GM15510 (cell line): ENCODE results near the gene RUBCNL.

Experiments used
- POLR2A ChIP-seq: IDR thresholded peaks from 3 replicates; pipeline ENCODE4 v1.6.1; 2011; ENCODE audit warnings: borderline replicate concordance; ENCODE audit not compliant: insufficient read length; ENCODE audit errors: extremely low read depth

RUBCNL gene, protein sequence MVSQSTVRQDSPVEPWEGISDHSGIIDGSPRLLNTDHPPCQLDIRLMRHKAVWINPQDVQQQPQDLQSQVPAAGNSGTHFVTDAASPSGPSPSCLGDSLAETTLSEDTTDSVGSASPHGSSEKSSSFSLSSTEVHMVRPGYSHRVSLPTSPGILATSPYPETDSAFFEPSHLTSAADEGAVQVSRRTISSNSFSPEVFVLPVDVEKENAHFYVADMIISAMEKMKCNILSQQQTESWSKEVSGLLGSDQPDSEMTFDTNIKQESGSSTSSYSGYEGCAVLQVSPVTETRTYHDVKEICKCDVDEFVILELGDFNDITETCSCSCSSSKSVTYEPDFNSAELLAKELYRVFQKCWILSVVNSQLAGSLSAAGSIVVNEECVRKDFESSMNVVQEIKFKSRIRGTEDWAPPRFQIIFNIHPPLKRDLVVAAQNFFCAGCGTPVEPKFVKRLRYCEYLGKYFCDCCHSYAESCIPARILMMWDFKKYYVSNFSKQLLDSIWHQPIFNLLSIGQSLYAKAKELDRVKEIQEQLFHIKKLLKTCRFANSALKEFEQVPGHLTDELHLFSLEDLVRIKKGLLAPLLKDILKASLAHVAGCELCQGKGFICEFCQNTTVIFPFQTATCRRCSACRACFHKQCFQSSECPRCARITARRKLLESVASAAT

DNA sequence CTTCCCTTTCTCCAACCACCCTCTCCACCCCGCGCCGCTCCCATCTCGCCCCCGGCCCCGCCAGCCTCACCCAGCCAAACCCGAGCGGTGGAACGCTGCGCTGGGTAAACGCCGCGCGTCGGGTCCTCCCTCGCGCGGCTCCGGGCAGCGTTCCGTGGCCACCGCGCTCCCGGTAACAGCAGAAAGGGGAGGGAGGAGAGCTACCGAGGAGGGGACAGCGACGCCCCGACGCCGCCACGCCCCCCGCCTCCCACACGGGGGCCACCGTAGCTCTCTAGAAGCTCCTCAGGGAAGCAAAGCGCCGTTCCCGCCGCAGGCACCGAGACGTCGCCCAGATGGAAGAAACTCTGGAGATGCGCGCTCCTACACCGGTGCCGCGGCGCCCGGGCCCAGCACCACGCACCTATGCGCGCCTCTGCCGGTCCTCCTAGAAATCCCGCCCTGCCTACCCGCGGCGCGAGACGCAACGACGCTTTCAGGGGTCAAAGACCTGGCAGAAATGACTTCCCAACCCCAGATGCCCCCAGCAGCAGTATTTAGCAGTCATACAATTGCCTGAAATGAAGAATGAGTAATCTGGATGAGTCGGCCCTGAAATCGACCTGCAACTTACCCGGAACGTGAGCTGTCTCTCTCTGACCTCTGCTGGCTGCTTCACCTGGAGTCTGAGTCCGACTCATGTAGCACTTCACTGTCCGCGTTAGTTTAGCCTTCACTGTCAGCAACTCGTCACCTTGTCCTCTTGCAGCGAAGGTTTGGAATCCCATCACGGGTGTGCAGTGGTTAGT lies at the start of gene RUBCNL:
TSS of gene RUBCNL (minus strand) at position 189 of the 788 bp plus-strand sequence. CDS start 14,777 bp downstream, outside the sequence.
- peak; percentile 56 for TF ChIP-seq POLR2A

DNA sequence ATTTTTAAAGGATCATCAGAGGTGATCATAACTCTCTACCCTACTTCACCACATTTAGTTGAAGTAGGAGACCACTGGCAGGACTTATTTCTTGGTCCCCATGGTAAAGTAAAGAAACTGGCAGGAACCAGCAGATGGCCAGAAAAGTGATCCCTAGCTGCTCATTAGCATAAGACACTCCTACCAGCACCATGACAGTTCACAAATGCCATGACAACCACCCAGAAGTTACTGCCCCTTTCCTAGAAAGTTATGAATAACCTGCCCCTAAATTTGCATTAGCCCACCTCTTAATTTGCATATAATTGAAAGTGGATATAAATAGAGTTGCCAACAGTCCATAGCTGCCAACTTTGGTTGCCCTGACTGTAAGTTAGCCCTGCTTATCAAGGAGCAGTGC lies 18.4 kb upstream of the RUBCNL start:
- no peak for TF ChIP-seq POLR2A

DNA sequence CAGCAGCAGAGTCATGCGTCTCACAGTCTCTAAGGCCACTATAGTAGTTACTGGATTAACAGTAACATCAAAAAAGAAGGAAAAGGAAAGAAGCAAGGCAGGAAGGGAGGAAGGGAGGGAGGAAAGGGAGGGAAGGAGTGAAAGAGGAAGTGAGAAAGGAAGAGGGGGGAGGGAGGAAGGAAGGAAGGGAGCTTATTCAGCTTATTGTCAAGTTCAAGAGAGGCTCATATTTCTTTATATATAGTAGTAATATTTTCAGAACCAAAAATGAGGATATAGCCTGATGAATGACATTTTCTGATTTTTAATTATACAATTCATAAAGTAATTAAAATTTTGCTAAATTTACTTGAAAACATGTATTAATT lies 17.7 kb upstream of the RUBCNL start:
- TF ChIP-seq POLR2A, result no peak

DNA sequence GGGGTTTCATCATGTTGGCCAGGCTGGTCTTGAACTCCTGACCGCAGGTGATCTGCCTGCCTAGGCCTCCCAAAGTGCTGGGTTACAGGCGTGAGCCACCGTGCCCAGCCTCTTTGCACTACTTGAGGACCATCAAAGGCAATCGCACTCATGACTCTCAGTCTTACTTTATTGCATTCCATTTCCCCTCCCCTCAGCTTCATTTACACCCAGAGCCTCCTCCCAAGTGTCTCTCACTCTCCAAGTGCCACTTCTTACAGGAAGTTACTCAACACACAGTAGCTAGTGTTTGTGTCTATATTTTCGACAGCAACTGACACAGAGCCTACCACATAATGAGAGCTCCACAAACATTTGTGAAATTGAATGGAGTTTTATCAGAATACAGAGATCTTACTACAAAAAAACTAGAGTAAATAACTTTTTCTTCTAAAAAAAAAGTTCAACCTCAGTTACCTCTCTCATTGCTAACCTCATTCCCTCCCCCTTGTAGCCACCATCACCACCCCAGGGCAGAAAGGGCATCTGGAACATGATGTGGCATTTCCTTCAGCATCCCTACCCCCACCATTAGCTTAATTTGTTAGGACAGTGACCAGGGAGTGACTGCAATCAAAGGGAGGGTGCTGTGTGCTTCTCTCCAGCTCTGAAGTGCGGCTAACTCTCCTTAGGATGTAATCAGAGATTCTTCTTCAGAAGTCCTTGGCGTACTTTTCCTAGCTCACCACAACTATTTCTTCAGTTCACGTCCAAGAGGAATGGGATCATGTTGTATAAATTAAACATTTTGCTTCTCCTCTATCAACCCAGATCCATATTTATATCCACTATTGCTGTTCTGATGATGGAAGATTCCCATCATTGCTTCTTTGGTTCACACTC lies 17.0 kb upstream of the RUBCNL start:
- TF ChIP-seq POLR2A, result no peak

- no peak for TF ChIP-seq POLR2A
These were observed 15.1 kb upstream of the RUBCNL start for GRCh38 chr13:46402178-46402577.

GRCh38 chr13:46401432-46401831 lies 14.4 kb upstream of the RUBCNL start:
- TF ChIP-seq POLR2A, result no peak

GRCh38 chr13:46396341-46396740 lies 9.3 kb upstream of the RUBCNL start:
- no peak for TF ChIP-seq POLR2A

DNA sequence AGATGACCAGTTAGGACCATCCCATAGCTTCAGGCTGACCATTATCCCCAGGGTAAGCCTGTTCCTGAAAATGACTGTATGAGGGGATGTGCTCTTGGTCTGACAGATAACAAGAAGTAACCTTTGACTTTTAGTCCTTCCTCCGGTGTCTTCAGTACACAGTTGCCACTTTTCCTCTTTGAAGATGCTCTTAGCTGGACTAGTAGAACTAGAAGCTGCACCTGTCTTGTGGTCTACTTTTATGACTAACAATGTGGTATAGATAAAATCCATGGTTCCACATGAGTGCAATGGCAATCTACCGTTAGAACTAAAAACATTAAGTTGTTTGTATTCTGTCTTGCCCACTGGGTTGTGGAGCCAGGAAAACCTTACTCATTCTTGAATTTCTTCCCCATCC lies 5.9 kb upstream of the RUBCNL start:
- no peak for TF ChIP-seq POLR2A

GRCh38 chr13:46389457-46390451 lies 2.7 kb upstream of the RUBCNL start:
- TF ChIP-seq POLR2A, result peak; percentile 19

GRCh38 chr13:46388846-46389245 lies 1.8 kb upstream of the RUBCNL start:
- no peak for TF ChIP-seq POLR2A

GRCh38 chr13:46388308-46388707 lies 1.3 kb upstream of the RUBCNL start:
- TF ChIP-seq POLR2A, result no peak

DNA sequence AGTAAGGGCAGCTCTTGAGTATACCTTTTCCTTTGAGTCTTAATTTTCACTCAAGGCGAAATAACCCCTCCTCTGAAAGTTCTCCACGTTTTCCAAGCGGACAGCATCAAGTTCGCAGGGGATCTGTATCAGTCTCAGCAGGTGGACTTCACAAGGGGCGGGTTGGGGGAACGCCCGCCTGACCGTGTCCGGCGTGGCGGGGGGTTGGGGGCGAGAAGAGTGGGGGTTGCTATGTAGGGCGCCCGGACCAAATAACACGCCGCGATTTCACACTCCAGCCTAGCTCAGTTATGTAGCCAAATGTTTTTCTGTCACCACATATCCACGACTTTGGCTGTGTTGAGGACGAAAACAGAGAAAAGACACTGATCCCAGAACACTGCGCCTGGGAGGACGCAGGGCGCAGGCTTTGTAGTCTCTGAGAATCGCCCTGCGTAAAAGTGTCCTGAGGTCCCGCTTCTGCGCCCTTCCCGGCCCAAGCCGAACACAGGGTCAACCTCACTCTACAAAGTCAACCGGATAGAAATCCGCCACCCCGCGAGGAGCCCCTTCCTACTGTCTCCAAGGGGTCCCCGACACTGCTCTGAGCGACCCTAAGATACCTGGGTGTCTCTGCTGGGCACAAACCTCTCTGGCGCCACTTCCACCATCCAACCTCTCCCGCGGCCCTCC lies 524 bp downstream of the RUBCNL start:
- TF ChIP-seq POLR2A, result no peak

DNA sequence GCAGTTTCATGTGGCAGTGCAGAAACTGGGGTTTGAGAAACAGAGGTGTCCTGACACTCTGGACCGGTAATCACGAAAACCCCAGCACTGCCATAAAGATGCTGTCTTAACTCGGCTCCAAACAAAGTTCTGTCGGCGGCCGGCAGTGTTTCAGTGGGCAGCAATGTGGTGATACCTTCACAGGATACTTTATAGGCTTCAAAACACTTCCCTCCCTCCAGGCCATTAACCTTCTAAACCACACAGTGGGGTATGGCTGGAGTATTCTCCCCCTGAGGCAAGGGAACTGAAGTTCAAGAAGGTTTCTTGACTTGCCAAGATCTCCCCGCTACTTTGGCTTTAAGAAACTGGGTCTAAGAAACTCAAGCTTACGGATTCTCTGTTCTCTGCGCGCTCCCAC lies 1.1 kb downstream of the RUBCNL start:
- TF ChIP-seq POLR2A, result no peak
